Measurements from ENCODE around the gene CEP85.
"Not testable (repeated sequence)": the region's sequence is repeated elsewhere in the genome, so short reads cannot be mapped to it uniquely, and the experiment has no call there.

The CEP85 gene

GRCh38 chr1:26300578-26301275, 66.7 kb downstream of the CEP85 start:
- ChIA-PET POLR2A (interaction anchor here (1.2 kb wide), 1 partner anchor 8 kb away, joined by 3 read pairs; no protein-coding TSS in a partner anchor), CTCF (interaction anchor here (0.8 to 0.9 kb wide), 3 partner anchors 15 to 131 kb away, joined by 4 read pairs; partner anchors contain the start of gene ZNF593)
- TF ChIP-seq CTBP1 (IDR thresholded peaks at IDR 0.05; ENCODE audit: borderline replicate concordance) = no peak
- TF ChIP-seq SUZ12 (IDR thresholded peaks at IDR 0.05) = no peak
- TF ChIP-seq FOXK2 (IDR thresholded peaks at IDR 0.05) = no peak
- no peak for TF ChIP-seq ARNT (IDR thresholded peaks at IDR 0.05)
- TF ChIP-seq BHLHE40 (IDR thresholded peaks at IDR 0.05; ENCODE audit: borderline replicate concordance) = no peak
- no peak for TF ChIP-seq PKNOX1 (IDR thresholded peaks at IDR 0.05)
- no peak for TF ChIP-seq SP1 (IDR thresholded peaks at IDR 0.05)
- TF ChIP-seq ELF4 (IDR thresholded peaks at IDR 0.05) = no peak
- DNase-seq (ENCODE audit: extremely low spot score) = no peak

- ChIA-PET POLR2A (no interaction called here), CTCF (no interaction called here)
- TF ChIP-seq LEF1 (IDR thresholded peaks at IDR 0.05; ENCODE audit: borderline replicate concordance) = no peak
- TF ChIP-seq NFRKB (IDR thresholded peaks at IDR 0.05) = no peak
- TF ChIP-seq BHLHE40 (IDR thresholded peaks at IDR 0.05; ENCODE audit: borderline replicate concordance) = no peak
- no peak for TF ChIP-seq FOXK2 (IDR thresholded peaks at IDR 0.05)
- TF ChIP-seq PKNOX1 (IDR thresholded peaks at IDR 0.05) = no peak
- TF ChIP-seq SP1 (IDR thresholded peaks at IDR 0.05) = no peak
- no peak for TF ChIP-seq L3MBTL2 (conservative IDR thresholded peaks at IDR 0.05)
- no peak for TF ChIP-seq SUZ12 (IDR thresholded peaks at IDR 0.05)
- DNase-seq (ENCODE audit: extremely low spot score) = no peak
Observed at GRCh38 chr1:26302733-26303405, 68.9 kb downstream of the CEP85 start.

GRCh38 chr1:26305667-26306289, 71.8 kb downstream of the CEP85 start:
- no peak for TF ChIP-seq TARDBP (IDR thresholded peaks at IDR 0.05)
- TF ChIP-seq HDGF (IDR thresholded peaks at IDR 0.05; ENCODE audit: borderline replicate concordance) = no peak
- no peak for TF ChIP-seq SUZ12 (IDR thresholded peaks at IDR 0.05)
- TF ChIP-seq L3MBTL2 (conservative IDR thresholded peaks at IDR 0.05) = no peak
- no peak for TF ChIP-seq NFRKB (IDR thresholded peaks at IDR 0.05)
- TF ChIP-seq LEF1 (IDR thresholded peaks at IDR 0.05; ENCODE audit: borderline replicate concordance) = no peak
- TF ChIP-seq ARNT (IDR thresholded peaks at IDR 0.05) = no peak
- no peak for TF ChIP-seq PKNOX1 (IDR thresholded peaks at IDR 0.05)
- TF ChIP-seq SP1 (IDR thresholded peaks at IDR 0.05) = no peak
- no peak for TF ChIP-seq CTBP1 (IDR thresholded peaks at IDR 0.05; ENCODE audit: borderline replicate concordance)
- TF ChIP-seq ZNF384 (IDR thresholded peaks at IDR 0.05) = no peak
- POLR2A ChIA-PET = interaction anchor here (0.7 kb wide), 1 partner anchor 99 kb away, joined by 4 read pairs; no protein-coding TSS in a partner anchor

GRCh38 chr1:26306290-26307229, 72.6 kb downstream of the CEP85 start, which contains the start of gene UBXN11:
Gene UBXN11 (minus strand): TSS chr1:26306636. CDS start chr1:26302883, 3,753 bp downstream.
- DNase-seq (ENCODE audit: extremely low spot score) = peak; percentile 98
- CTCF ChIA-PET = interaction anchor here (0.7 to 3.6 kb wide), 3 partner anchors 11 to 27 kb away, joined by 3 to 15 read pairs (median 3); partner anchors contain the start of genes CD52 and SH3BGRL3
- TF ChIP-seq SUZ12 (IDR thresholded peaks at IDR 0.05) = no peak
- peak; percentile 33 for TF ChIP-seq L3MBTL2 (conservative IDR thresholded peaks at IDR 0.05)
- POLR2A ChIA-PET = interaction anchor here (0.7 to 2.5 kb wide), 6 partner anchors 10 to 99 kb away, joined by 3 to 12 read pairs (median 4); partner anchors contain the start of gene CD52

More at GRCh38 chr1:26305667-26306289, 71.8 kb downstream of the CEP85 start:
- no peak for DNase-seq (ENCODE audit: extremely low spot score)
- CTCF ChIA-PET = interaction anchor here (1.4 to 3.6 kb wide), 2 partner anchors 16 to 21 kb away, joined by 3 to 15 read pairs; no protein-coding TSS in a partner anchor

- CTCF ChIA-PET = interaction anchor here (0.7 to 3.8 kb wide), 5 partner anchors 11 to 73 kb away, joined by 3 to 15 read pairs (median 4); partner anchors contain the start of genes CD52, CEP85 and SH3BGRL3
- DNase-seq (ENCODE audit: extremely low spot score) = no peak
- TF ChIP-seq CTBP1 (IDR thresholded peaks at IDR 0.05; ENCODE audit: borderline replicate concordance) (no peak), LEF1 (IDR thresholded peaks at IDR 0.05; ENCODE audit: borderline replicate concordance) (no peak), PKNOX1 (IDR thresholded peaks at IDR 0.05) (no peak), NFRKB (IDR thresholded peaks at IDR 0.05) (no peak), HDGF (IDR thresholded peaks at IDR 0.05; ENCODE audit: borderline replicate concordance) (no peak)
- POLR2A ChIA-PET = interaction anchor here (1.0 to 2.5 kb wide), 5 partner anchors 9 to 21 kb away, joined by 3 to 12 read pairs (median 5); partner anchors contain the start of gene CD52
Observed at GRCh38 chr1:26307363-26307781, 73.4 kb downstream of the CEP85 start.

GRCh38 chr1:26307966-26308899, 74.2 kb downstream of the CEP85 start:
- ChIA-PET POLR2A (interaction anchor here (1.3 to 2.5 kb wide), 2 partner anchors 8 to 10 kb away, joined by 3 to 12 read pairs; partner anchors contain the start of gene CD52), CTCF (interaction anchor here (1.5 to 3.8 kb wide), 3 partner anchors 13 to 74 kb away, joined by 4 to 15 read pairs (median 11); partner anchors contain the start of gene CEP85)
- not testable (repeated sequence) for DNase-seq (ENCODE audit: extremely low spot score)

Data from HEK293T (cell line).